Stimulated activated CD4-positive, alpha-beta T cell treated with anti-CD3 and anti-CD28 coated beads, Interleukin-12 subunit alpha, Interleukin-12 subunit beta, amount 100 ng/mL, for 48 hours (primary cell): ENCODE measurements around the gene ARHGEF16.

ENCODE experiments used
- DNase-seq, 3 donors: peaks; one replicate each; pipeline ENCODE4 v3.0.0-alpha.2; 2020; ENCODE audit warnings: low read depth in 2 of 3, low spot score in 1 of 3

The ARHGEF16 gene

DNA sequence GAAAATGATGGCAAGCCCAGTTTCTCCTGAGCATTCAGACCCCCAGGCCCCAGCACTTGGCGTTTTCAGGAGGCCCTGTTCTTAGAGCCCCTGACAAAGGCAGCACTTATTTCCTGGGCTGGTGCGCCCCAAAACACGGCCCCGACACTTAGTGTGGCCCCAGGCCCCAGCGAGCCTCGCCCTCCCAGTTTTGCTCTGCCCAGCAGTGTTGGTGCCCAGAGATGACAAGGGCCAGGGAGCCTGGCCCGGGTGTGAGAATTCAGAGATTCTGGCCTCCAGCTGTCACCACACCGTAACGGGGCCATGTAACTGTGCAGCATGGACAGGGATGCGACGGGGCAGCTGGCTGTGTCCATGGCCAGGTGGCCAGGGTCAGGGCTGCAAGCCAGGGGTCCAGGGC lies 18.0 kb upstream of the ARHGEF16 start:
- no peak for DNase-seq

DNA sequence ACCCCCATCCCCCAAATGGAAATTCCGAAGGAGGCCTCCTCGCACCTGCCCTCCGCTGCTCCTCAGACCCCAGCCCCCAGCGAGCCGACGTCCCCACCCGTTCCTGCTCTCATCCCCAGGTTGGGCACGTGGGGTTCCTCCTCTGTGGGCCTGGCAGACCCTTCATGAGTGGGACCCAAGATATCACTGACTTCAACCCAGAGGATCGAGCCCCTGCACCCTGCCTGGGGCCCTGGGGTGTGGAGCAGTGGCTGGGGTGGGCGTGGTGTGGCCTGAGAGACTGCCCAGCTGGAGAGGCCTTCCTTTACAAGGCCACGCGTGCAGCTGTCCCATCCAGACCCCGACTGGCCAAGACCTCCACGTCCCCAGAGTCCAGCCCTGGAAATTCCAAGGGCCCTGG lies 17.6 kb upstream of the ARHGEF16 start:
- no peak for DNase-seq

DNA sequence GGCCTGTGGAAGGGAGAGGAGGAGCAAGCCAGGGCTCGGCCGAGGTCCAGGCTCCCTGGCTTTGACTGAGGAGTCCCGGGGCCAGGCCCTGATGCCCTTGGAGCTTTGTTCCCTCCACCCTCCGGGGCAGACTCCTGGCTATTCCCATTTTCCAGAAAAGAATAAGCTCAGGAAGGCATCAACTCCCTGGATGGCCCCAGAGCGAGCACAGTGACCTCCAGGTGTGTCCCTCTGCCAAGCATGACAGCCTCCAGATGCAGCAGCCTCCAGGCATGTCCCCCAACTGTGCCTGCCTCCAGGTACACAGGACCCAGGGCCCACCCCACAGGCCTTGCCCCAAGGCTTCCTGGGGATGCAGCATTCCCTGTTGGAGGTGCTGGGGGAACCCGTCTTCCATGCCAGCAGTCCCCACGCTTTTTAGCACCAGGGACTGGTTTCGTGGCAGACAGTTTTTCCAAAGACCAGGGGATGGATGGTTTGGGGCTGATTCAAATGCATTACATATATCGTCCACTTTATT lies 15.7 kb upstream of the ARHGEF16 start:
- no peak for DNase-seq

DNA sequence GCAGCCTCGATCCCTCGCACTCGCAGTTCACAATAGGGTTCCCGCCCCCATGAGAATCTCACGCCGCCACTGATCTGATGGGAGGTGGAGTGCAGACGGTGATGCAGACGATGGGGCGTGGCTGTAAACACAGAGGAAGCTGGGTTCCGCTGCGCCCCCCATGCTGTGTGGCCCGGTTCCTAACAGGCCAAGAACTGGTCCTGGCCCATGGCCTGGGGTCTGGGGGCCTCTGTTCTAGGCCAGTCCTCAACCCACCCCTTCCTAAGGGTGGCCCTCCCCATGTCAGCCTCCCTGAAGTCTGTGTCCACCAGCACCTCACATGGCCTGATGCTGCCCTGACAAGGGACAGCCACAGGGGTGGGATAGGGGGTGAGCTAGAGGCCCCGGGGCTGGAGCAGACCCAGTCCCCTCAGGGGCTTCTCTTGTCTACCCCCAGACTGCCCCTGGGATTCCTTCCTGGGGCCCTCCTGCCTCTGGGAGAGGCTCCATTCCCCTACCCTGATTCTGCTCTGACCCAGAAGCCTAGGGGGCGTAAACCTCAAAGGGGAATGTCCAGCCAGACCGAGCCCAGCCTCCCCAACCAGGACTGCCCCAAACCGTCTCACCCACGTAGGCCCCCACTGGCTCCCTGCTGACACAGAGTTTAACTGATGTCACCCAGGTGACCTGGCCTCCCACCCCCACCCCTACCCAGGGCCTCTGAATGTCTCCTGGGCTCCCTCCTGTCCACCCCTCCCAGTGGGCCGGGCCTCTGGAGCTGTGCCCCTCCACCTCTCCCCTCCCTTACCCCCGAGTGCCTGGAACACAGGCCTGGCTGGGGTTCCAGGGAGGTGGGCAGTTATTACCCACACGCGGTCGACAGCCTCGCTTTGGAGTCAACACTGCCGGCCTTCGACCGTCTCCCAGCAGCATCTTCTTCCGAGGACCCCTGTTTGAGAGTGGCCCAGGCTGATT lies 14.8 kb upstream of the ARHGEF16 start:
- no peak for DNase-seq

DNA sequence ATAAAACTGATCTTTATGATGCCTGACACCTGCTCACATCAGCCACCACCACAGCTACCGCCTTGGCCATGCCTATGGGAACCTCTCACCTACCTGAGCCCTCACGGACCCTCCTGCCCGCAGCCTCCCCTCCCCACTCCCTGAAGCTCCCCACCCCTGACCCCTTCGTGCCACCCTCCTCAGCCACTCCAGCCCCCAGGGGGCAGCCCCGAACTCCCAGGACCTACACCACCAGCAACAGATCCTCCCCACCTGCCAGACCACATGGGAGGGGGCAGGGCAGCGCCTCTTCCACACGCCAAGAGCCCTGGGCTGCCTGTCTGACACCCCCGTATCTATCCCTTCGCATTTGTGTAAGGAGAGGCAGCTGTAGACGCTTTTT lies 14.2 kb upstream of the ARHGEF16 start:
- DNase-seq, result no peak

DNA sequence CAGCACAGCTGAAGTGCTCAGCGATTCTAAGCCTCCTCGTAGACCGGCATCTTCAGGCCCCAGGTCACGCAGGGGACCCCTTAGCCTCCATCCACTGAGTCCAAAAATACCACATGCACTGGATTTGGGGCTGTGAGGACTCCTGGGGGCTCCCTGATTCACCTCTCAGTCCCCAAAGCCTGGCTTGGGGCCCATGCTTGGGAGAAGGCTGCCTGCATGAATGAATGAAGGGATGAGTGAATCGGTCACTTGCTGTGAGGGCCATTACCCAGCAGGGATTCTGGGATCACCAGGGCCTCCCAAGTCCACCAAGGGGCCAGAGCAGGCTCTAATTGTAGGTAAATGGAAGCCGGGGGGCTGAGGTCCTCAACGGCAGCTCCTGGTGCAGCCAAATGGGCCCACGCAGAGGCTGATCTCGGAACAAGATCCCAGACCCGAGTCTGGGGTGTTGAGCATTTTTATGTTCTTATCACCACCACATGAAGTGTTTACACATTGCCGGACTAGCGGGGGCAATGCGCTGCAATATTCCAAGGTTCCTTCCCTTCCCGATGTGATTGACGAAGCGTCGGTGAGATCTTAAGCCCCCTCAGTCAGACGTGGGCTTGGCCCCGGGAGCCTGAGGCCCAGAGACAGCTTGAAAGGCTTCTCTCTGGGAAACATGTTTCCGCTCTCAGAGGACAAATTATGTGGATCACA lies 13.6 kb upstream of the ARHGEF16 start:
- DNase-seq, result no peak

DNA sequence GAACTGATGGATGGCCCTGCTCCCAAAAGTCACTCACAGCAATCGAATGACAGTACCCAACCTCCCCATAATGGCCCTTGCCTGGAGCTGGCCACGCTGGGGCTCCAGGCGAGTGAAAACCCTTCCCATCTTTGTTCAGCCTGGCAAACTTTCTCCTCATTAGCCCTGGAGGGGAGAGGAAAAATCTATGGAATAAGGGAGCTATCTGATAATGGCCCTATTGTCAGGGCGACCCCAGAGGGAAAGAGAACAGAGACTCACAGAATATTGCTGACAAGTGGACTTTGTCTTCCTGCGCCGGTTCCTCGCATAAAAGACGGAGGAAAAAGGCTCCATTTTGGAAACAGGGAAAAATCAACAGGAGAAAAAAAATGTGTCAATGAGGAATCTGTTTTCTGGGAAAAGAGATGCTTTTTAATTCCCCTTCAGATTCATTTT lies 13.0 kb upstream of the ARHGEF16 start:
- no peak for DNase-seq

DNA sequence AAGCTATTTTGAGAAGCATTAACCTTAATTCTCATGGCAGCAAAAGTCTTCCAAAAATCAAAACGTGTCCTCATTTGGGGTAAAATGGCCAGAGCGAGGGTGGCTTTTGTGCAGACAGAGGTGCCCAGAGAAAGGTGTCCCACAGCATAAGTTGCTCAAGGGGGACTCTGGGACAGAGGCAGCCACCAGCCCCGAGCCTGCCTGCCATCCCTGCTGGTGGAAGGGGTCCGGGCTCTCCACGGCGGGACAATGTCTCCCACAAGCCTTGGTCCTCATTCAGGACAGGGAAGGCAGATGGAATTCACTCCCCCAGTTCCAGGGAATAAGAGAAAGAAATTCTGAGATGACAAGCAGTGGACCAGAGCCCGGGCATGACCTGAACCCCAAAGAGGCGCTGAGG lies 12.6 kb upstream of the ARHGEF16 start:
- DNase-seq, result no peak

DNA sequence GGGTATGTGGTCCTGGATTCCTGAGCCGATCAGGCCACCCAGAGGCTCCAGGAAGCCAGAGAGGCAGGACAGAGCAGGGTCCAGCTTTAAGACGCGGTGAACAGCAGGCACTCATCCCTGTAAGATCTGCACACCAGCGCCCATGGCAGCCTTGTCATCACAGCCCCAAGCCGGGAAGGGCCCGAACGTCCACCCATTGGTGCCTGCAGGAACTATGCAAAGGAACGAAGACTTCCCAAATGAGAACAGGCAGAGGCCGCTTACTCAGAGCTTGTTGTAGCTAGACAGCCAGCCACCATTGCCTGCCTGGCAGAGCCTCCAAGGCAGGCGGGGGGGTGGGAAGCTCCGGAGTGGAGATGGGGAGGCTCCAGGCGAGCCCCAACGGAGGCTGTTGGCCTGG lies 12.1 kb upstream of the ARHGEF16 start:
- DNase-seq, result no peak

DNA sequence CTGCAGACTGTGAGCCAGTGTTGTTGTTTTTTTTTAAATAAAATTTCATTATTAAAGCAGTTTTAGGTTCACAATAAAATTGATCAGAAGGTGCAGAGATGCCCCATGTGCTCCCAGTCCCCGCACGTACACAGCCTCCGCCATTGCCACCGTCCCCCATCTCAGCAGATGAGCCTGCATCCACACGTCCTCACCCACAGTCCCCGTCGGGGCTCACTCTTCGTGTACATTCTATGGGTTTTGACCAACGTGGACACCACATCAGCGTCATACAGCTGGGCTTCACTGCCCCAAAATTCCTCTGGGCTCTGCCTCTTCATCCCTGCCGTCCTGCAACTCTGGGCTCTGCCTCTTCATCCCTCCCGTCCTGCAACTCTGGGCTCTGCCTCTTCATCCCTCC lies 11.6 kb upstream of the ARHGEF16 start:
- DNase-seq, result no peak

DNA sequence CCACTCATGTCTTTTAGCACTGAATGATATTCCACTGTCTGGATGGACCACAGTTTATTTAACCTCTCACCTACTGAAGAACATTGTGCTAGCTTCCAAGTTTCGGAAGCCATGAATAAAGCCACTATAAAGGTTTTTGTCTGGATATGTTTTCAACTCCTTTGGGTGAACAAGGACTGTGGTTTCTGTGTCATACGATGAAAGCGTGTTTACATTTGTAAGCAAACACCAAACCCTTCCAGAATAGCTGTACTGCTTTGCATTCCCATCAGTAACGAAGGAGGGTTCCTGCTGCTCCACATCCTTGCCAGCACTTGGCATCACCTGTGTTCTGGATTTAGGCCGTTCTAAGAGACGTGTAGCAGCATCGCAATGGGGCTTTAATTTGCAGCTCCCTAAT lies 10.7 kb upstream of the ARHGEF16 start:
- DNase-seq, result no peak

DNA sequence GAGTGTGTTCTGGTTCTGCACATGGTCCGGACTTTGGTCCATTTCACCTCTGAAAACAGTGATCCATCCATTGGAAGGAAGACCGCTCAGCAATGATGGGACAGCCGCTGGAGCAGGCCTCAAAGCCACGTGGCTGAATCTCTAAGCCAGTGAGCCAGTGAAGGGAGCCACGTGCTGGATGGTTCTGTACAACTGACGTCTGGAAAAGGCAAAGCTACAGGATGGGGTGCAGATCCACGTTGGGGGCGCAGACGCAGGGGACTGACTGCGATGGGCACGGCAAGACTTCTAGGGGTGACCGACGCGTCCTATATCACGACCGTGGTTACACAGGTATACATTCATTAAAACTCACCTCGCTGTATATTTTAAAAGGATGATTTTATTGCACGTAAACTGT lies 10.2 kb upstream of the ARHGEF16 start:
- no peak for DNase-seq

DNA sequence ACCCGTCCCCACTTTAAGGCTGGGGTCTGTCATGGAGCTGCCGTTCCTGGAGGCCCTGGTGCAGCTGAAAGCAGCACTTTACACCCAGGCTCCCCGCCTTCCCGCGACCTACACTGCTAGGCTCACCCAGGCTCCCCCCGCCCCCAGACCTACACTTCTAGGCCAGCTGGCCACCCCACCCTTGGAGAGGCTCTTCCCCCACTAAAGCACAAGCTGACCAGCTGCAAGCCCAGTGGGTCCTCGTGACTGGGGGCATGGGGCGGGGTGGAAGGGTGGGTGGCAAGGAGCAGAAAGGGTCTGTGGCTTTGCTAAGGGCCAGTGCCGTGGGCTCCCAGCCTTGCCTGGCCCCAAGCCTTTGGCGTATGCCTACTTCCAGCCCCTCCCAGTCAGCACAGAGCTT lies 9.7 kb upstream of the ARHGEF16 start:
- no peak for DNase-seq

DNA sequence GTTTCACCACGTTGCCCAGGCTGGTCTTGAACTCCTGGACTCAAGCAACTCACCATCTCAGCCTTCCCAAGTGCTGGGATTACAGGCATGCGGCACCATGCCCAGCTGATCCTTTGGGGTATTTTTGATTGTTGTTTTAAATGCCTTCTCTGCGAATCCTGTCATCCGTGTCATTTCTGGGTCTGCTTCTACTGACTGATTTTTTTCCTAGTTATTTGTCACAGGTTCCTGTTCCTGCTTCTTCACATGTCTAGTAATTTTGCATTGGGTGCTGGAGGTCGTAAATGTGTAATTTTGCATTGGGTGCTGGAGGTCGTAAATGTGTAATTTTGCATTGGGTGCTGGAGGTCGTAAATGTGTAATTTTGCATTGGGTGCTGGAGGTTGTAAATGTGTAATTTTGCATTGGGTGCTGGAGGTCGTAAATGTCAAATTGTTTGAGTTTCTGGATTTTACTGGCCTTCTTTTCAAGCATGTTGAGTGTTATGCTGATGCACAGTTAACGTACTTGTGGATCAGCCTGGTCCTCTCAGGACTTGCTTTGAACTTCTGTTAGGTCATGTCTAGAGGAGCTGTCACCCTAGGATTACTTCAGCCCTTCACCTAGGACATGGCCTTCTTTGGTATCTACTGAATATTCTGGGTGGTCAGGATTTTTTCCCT lies 4.1 kb upstream of the ARHGEF16 start:
- no peak for DNase-seq

DNA sequence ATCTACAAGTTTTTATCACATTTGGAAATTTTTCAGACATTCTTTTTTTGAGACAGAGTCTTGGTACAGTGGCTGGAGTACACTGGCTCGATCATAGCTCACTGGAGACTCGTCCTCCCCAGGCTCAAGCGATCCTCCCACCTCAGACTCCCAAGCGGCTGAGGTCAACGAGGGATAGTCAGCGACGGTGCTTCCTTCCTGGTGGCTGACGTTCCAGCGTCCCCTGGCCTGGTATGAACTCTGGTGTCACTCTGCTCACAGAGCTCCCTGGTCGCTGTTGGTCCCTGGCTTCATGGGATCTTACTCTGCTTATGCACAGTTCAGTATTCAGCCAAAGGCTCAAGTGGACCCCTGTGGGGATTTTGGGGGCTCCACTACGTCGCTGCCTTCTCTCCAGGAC lies 3.5 kb upstream of the ARHGEF16 start:
- no peak for DNase-seq

DNA sequence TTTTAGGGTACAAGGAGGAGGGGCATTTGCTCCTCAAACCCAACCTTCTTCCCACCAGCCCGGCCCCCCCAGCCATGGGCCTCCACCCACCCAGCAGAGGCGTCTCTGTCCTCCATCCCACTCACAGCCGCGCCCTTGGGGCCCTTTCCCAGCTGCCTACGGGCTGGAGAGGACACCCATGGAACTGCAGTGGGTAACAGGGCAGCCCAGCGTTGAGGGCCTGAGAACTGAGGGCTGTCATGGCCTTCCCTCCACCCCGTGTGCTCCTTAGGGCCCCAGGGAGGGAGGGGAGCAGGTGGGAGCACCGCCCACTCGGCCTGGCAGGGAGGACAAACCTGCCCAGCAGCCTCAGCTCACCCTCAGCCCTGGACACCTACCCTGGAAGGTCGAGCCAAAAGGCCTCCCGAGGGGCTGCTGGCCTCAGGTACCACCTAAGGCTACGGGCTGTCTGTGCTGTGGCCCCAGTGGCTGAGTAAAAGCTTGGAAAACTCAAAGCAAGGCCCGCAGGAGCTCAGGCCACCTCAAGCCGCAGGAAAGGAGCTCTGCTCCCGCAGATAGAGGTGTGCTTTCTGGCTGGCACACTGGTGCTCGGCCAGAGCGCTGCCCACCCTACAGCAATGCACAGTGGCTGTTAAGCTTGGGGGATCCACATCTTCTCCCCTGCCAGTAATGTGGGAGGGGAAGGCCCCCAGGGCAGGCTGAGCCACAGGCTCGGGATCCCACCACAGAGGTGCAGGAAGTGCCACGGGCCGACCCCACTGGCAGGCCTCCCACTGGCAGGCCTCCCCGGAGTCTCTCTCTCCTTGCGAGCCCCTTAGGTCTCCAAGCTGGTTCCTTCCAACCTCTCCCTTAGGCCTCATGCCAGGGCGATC lies 2.2 kb upstream of the ARHGEF16 start:
- no peak for DNase-seq

DNA sequence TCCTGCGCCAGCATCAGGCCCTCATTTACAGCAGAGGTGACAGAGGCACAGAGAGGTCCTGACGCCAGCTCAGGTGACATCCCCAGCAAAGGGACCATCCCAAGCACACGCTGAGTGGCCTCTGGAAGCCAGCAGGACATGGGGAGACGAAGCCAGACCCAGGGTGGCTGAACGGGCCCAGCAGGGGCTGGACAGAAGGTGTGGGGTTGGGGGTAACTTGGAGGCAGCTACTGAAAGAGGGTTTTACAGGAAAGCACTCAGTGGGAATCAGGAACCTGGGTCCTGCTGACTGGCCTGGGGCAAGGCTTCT lies 1.6 kb upstream of the ARHGEF16 start:
- DNase-seq, result no peak

DNA sequence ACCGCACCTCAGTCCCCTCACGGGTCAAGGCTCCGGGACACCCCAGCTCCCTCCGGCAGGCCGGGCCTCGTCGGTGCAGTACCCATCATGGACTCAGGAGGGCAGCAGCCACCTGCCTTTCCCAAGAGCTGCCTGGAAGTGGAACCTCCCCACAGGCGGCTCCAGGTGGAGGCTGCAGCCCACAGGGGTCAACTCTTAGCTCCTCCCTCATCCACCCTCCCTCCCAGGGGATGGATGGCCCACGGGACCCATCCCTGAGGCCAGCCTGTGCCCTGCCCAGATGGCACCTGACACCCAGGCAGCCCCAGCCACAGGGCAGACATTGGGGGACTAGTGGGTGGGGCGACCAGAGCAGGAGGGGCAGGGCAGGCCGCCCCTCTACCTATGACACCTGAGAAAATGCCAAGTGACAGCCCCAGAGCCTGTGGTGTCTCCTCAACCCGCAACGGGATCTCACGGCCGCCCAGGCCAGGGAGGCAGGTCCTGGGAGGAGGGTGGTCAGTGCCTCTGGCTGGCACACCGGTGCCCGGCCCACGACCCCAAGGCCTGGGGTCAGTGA lies 1.2 kb upstream of the ARHGEF16 start:
- DNase-seq, result peak; percentile 57 to 79 (median 59)

DNA sequence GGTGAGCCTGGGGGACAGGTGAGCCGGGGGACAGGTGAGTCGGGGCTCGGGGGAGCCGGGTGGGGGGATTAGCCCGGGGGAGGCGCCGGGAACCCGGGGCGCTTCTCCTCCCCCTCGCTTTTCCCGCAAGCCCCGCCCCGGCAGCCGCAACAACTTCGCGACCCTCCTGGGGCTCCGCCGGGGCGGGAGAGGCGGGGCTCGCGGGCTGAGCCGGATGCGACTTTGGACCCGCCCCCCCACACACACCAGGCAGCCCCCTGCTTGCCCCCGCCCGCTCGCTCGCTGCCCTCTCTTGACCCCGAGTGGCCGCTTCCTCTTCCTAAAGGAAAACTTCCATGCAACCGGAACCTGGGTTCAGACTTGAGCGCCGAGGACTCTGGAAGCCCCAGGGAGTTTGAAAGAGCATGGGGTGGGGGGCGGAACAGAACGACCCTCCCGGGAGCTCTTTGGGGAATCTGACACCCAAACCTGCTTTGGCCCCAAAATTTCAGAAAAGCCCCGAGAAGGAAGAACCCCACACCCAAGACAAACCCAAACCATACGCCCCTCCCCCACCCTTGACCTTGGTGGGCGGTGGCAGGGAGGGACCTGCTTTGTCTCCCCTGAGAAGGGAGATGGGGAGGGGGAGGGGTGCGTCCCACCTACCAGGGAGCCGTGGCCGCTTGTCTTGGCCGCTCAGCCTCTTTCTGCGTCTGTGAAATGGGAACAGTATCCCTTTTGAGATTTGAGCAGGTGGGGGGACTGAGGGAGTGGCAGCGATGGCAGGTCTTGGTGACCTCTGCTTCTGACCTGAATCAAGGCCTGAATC lies 550 bp downstream of the ARHGEF16 start:
- no peak for DNase-seq
